ENCODE data around the gene KLF9.

DNA sequence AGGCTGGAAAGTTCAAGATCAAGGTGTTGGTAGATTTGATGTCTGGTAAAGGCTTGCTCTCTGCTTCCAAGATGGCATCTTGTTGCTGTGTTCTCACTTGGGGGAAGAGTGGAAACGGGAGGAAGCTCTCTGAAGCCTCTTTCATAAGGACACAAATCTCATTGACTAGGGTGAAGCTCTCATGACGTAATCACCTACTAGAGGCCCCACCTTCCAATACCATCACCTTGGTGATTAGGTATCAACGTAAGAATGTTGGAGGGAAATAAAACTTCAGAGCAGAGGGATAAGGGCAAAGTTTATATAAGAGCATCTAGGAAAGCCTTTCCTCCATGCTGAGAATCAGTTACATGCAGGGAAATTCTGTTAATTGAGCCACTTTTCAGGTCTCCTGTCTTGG, 15.4 kb upstream of the KLF9 start:
- TF ChIP-seq, protein P1, sequence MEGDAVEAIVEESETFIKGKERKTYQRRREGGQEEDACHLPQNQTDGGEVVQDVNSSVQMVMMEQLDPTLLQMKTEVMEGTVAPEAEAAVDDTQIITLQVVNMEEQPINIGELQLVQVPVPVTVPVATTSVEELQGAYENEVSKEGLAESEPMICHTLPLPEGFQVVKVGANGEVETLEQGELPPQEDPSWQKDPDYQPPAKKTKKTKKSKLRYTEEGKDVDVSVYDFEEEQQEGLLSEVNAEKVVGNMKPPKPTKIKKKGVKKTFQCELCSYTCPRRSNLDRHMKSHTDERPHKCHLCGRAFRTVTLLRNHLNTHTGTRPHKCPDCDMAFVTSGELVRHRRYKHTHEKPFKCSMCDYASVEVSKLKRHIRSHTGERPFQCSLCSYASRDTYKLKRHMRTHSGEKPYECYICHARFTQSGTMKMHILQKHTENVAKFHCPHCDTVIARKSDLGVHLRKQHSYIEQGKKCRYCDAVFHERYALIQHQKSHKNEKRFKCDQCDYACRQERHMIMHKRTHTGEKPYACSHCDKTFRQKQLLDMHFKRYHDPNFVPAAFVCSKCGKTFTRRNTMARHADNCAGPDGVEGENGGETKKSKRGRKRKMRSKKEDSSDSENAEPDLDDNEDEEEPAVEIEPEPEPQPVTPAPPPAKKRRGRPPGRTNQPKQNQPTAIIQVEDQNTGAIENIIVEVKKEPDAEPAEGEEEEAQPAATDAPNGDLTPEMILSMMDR (conservative IDR thresholded peaks at IDR 0.05; ENCODE audit: low read length): no peak
- TF ChIP-seq EZH2phosphoT487 (IDR thresholded peaks at IDR 0.05; ENCODE audit: borderline replicate concordance, low read depth, low read length): no peak

Measured in OCI-LY7 (cell line).